Tibial nerve (tissue), 4 donors: ENCODE data around the gene YBEY.

Experiments
- CTCF ChIP-seq, 5 experiments: fragments of 200-600 bp in 3 of 5; fragments of 450-650 bp in 2 of 5; sonication (generic) in 3 of 5; IDR thresholded peaks; one replicate each; pipeline ENCODE4 v1.5.1; 2016 to 2019; ENCODE audit warnings: antibody characterized with exemption in 5 of 5, mild to moderate bottlenecking in 3 of 5, moderate library complexity in 2 of 5
- EP300 ChIP-seq, 2 donors: sonication (generic); formaldehyde crosslinking; IDR thresholded peaks; one replicate each; pipeline ENCODE4 v1.6.1; 2017; ENCODE audit warnings: antibody characterized with exemption in 2 of 2, mild to moderate bottlenecking in 1 of 2
- POLR2A ChIP-seq, 2 donors: fragments of 450-650 bp; IDR thresholded peaks; one replicate each; pipeline ENCODE4 v1.6.1; 2017; ENCODE audit warnings: antibody characterized with exemption in 2 of 2, mild to moderate bottlenecking in 2 of 2, moderate library complexity in 2 of 2

GRCh38 chr21:46264046-46264689 is 22.0 kb upstream of the YBEY start:
- TF ChIP-seq POLR2A (IDR thresholded peaks at IDR 0.05): no peak
- TF ChIP-seq CTCF (IDR thresholded peaks at IDR 0.05): no peak
- no peak for TF ChIP-seq EP300 (IDR thresholded peaks at IDR 0.05)
